Right lobe of liver (tissue), 6 donors: ENCODE data around the gene B3GALT4. TPM values are rescaled to one million over a fixed set of nuclear protein-coding genes. Genes with fewer than 3 reads are reported as not detected.
A peak's percentile ranks its signal among the peaks of the same experiment; 100 is the strongest.

Experiments
- ATAC-seq, 4 donors: fragments of 200-7000 bp; cut with Tn5 transposase; one replicate each; pipeline ENCODE4 v1.9.1; 2020; ENCODE audit warnings: mild to moderate bottlenecking in 4 of 4, moderate library complexity in 4 of 4
- DNase-seq, 3 donors: peaks; one replicate each; pipeline ENCODE4 v3.0.0-alpha.2; 2020
- H3K27ac ChIP-seq, 3 donors: fragments of 200-600 bp; one replicate each; pipeline ENCODE4 v1.8.0; 2022
- H3K27me3 ChIP-seq, 2 donors: fragments of 200-600 bp; one replicate each; pipeline ENCODE4 v1.8.0; 2022
- H3K36me3 ChIP-seq, 4 donors: fragments of 200-600 bp; sonication (generic) in 1 of 4; one replicate each; pipeline versions ENCODE4 v1.5.1 to v1.8.0; 2017 to 2022; ENCODE audit warnings: control low read depth in 1 of 4
- H3K4me1 ChIP-seq, 4 donors: fragments of 200-600 bp; sonication (generic) in 1 of 4; one replicate each; pipeline versions ENCODE4 v1.5.1 to v1.8.0; 2017 to 2022; ENCODE audit warnings: control low read depth in 1 of 4
- H3K4me3 ChIP-seq, 3 donors: fragments of 200-600 bp; one replicate each; pipeline ENCODE4 v1.8.0; 2022
- H3K9me3 ChIP-seq, 4 donors: fragments of 200-600 bp; sonication (generic) in 1 of 4; one replicate each; pipeline versions ENCODE4 v1.5.1 to v1.8.0; 2017 to 2022; ENCODE audit warnings: control low read depth in 1 of 4
- POLR2A ChIP-seq: fragments of 450-650 bp; IDR thresholded peaks from one replicate; pipeline ENCODE4 v1.6.1; 2017; ENCODE audit warnings: antibody characterized with exemption, mild to moderate bottlenecking
- WGBS: methylation state at CpG from one replicate; pipeline ENCODE4 v1.1.6; 2018; ENCODE audit warnings: low coverage, low lambda C conversion rate; ENCODE audit not compliant: insufficient coverage; ENCODE audit errors: missing lambda C conversion rate; 5-methylcytosine and 5-hydroxymethylcytosine counted together
- intact Hi-C, 2 donors: fragments of 100-400 bp; cut with DNase I; formaldehyde crosslinking; loops; one replicate each; pipeline versions ENCODE4 v1.11.2 to v1.14.1; 2022
- total RNA-seq, 6 experiments: library from RNA; depleted of rRNA in 2 of 6; stranded (reverse); fragments of >200 nt in 2 of 6; fragmentation: NEBNext Ultra II Directional in 3 of 6; extraction: Animal tissue kit (Norgen Biotek cat#: 25700) in 3 of 6; gene quantifications; one replicate each; pipeline versions ENCODE4 v1.1.0 to v1.2.4, GENCODE V29; 2016 to 2023
- TF ChIP-seq, protein P1 (sequence below), 4 donors: fragments of 200-600 bp in 3 of 4; fragments of 450-650 bp in 1 of 4; IDR thresholded peaks; one replicate each; pipeline versions ENCODE4 v1.5.1 to v1.8.0; 2016 to 2022; ENCODE audit warnings: antibody characterized with exemption in 4 of 4, mild to moderate bottlenecking in 2 of 4
- donor health status: DM: no; HTN: yes; CAD: no.
- donor health status: DM: no; HTN: no; CAD: no.
- donor health status: DM: no; HTN: no; CAD: no.
- donor health status: DM: no; HTN: yes; CAD: no.
- donor health status: DM: no; HTN: yes; CAD: no.

The B3GALT4 gene
- total RNA-seq, 6 experiments from 2014 or later: 0.79 to 1.7 (median 1.4) TPM

DNA sequence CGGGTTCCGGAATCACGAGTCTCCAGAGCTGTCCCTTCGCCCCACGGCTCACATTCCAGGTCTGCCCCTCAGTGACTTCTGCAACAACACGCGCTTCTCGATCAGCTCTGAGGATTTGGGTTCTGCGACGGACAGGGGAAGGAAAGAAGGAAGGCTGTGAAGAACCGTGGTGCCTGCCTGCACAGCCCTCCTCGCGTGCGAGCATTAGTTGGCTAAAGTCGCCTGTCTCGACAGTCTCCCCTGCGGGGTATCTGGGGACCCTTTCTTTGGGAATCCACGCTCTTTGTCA is 28.3 kb upstream of the B3GALT4 start:
- Histone ChIP-seq H3K36me3 (peaks cover 0 to 5% (median 0%) of the 10 kb centered on the region in 4 donors), H3K27ac (peak overlapping the region; percentile 70 to 86 (median 71)), H3K4me3 (peak overlapping the region; percentile 48 to 55 (median 52)), H3K27me3 (no peaks in the 10 kb centered on the region), H3K9me3 (no peaks in the 10 kb centered on the region), H3K4me1 (peaks cover 0 to 17% (median 7%) of the 10 kb centered on the region in 4 donors)
- 0% methylated on average over 9 of the region's 18 CpGs for WGBS
- TF ChIP-seq POLR2A: no peak
- TF ChIP-seq, protein P1, sequence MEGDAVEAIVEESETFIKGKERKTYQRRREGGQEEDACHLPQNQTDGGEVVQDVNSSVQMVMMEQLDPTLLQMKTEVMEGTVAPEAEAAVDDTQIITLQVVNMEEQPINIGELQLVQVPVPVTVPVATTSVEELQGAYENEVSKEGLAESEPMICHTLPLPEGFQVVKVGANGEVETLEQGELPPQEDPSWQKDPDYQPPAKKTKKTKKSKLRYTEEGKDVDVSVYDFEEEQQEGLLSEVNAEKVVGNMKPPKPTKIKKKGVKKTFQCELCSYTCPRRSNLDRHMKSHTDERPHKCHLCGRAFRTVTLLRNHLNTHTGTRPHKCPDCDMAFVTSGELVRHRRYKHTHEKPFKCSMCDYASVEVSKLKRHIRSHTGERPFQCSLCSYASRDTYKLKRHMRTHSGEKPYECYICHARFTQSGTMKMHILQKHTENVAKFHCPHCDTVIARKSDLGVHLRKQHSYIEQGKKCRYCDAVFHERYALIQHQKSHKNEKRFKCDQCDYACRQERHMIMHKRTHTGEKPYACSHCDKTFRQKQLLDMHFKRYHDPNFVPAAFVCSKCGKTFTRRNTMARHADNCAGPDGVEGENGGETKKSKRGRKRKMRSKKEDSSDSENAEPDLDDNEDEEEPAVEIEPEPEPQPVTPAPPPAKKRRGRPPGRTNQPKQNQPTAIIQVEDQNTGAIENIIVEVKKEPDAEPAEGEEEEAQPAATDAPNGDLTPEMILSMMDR (IDR thresholded peaks at IDR 0.05): no peak
- intact Hi-C loops: loop anchor here (5.0 to 10.0 kb wide), 2 partner anchors 81 to 84 kb away; no protein-coding TSS in a partner anchor
- peak in 1 of 3 donors; percentile 41 for DNase-seq
- ATAC-seq: peak; percentile 0 to 7 (median 4)

DNA sequence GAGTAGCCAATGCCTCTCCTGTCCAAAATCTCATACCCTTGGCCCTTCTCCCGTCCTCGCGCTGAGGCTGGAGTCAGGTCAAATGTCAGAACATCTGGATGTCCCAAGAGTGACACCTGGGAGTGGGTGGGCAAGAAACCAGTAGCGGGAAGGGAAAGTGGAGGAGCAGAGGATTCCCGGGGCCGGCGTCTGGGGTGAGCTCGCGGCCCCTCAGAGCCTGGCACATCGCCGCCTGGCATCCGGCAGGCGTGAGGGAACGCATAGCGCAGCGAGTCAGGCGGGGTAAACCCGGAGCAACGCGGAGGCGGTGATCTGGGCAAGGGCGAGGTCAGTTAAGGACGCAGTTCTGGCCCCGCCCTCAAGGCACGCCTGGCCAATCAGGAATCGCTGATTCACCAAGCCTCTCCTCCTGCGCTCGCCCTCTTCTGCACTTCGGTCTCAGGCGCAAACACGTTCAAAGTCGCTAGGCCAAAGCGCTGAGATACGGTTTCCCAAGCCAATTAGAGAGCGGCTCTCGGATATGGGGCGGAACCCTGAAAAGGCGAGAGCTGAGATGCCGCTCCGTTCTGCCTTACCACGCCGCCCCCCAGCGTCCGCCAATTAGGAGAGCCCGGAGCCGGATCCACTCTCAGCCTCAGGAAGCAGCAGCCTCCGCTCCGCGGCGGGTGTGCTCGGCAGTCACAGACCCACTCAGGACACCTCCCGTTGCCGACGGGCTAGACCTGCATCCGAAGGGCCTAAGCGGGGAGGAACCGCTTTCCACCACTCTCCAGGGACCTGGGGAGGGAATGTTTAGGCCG is 27.8 kb upstream of the B3GALT4 start:
- Histone ChIP-seq H3K27ac (peak overlapping the region; percentile 75 to 86 (median 85)), H3K27me3 (no peaks in the 10 kb centered on the region), H3K4me3 (peak overlapping the region; percentile 52 to 58 (median 55)), H3K36me3 (peaks cover 0 to 5% (median 0%) of the 10 kb centered on the region in 4 donors), H3K9me3 (no peaks in the 10 kb centered on the region), H3K4me1 (peaks cover 0 to 17% (median 7%) of the 10 kb centered on the region in 4 donors)
- intact Hi-C loops: loop anchor here (5.0 to 10.0 kb wide), 2 partner anchors 82 to 84 kb away; no protein-coding TSS in a partner anchor
- DNase-seq (peak; percentile 97 to 99 (median 98)), ATAC-seq (peak; percentile 91 to 95 (median 94))
- WGBS: 2% methylated on average over 12 of the region's 58 CpGs
- TF ChIP-seq POLR2A: peak; percentile 85
- TF ChIP-seq, protein P1 (IDR thresholded peaks at IDR 0.05): peak in 3 of 4 donors; percentile 30 to 41 (median 35)

DNA sequence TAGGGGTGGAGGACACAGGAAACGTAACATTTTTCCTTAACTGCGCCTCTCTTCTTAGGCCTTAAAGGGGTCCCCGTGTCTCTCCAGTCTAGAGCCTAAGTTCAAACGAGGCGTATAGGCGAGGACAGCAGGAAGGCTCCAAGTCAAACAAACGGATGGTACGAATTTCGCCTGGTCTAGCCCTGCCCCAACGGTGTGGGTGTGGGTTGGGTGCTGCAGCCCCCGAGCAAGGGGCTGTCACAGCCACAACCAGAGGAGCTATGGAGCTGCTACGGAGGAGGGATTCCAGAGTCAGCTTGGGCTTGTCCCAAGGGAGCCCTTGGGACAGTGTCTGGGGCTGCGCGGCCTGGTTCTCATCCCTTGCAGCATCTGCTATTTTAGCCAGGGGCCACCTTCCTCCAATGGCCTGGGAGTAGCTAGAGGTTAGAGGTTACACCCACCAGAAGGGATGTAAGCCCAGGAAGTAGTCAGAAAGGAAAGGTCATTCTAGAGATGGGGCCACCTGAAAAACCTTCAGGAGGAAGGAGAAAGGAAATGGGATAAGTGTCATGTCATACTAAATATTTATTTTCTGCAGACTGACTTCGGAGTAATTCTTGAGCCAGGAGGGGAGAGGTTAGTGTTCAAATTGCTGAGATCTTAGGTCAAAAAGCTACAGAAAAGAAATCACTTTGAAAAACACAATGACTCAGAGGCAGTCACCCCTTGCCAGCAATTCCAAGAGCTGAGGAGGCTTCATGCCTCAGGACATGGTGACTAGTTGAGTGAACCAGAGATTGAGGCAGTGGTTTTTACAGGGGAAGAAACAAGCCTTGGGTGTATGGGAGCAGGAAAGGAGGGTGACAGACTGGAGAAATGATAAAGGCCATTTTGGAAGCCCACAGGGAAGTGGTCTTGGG is 26.9 kb upstream of the B3GALT4 start:
- H3K36me3 ChIP-seq: peaks cover 0 to 5% (median 0%) of the 10 kb centered on the region in 4 donors
- H3K9me3 ChIP-seq: no peaks in the 10 kb centered on the region
- no peak for ATAC-seq
- no peaks in the 10 kb centered on the region for H3K27me3 ChIP-seq
- H3K4me1 ChIP-seq: peaks cover 0 to 17% (median 7%) of the 10 kb centered on the region in 4 donors
- DNase-seq: peak in 1 of 3 donors; percentile 49
- no peak for TF ChIP-seq POLR2A
- TF ChIP-seq, protein P1 (IDR thresholded peaks at IDR 0.05): no peak
- H3K4me3 ChIP-seq: peak overlapping the region; percentile 52 to 58 (median 55)
- intact Hi-C loops: loop anchor here (5.0 to 10.0 kb wide), 2 partner anchors 83 to 85 kb away; no protein-coding TSS in a partner anchor
- WGBS: 24% methylated on average over 10 of the region's 15 CpGs
- H3K27ac ChIP-seq: peak overlapping the region; percentile 75 to 85 (median 85)

DNA sequence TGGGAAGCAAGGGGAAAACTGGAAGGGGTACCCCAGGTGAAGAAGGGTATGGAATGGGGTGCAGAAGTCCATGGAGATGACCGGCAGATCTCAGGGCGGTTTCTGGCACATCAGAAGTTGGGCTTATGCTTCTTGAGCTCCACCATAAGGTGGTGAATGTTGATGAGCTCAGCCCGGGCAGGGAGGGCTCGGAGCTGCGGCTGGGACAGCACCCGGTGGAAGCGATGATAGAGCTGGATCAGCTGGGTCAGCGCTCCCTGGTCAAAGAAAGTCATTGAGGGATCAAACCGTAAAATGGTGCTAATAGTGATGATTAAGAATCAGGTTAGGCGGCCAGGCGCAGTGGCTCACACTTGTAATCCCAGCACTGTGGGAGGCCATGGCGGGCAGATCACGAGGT is 26.2 kb upstream of the B3GALT4 start:
- Histone ChIP-seq H3K27ac (no peak overlapping the region), H3K36me3 (peaks cover 0 to 5% (median 0%) of the 10 kb centered on the region in 4 donors), H3K4me1 (peaks cover 0 to 17% (median 7%) of the 10 kb centered on the region in 4 donors), H3K4me3 (no peak overlapping the region), H3K9me3 (no peaks in the 10 kb centered on the region), H3K27me3 (no peaks in the 10 kb centered on the region)
- WGBS: 93% methylated on average over 8 of the region's 13 CpGs
- intact Hi-C loops: no loop called here
- ATAC-seq (no peak), DNase-seq (no peak)
- TF ChIP-seq, protein P1 (IDR thresholded peaks at IDR 0.05): no peak
- no peak for TF ChIP-seq POLR2A
